ENCODE results near the gene MYADML2. TPM values are rescaled to one million over a fixed set of nuclear protein-coding genes. Genes with fewer than 3 reads are reported as not detected.
A peak's percentile ranks its signal among the peaks of the same experiment; 100 is the strongest.
"Not testable (repeated sequence)": the region's sequence is repeated elsewhere in the genome, so short reads cannot be mapped to it uniquely, and the experiment has no call there.

The MYADML2 gene
- total and polyA plus RNA-seq, 10 donors = not detected

GRCh38 chr17:81921537-81921862 is 25.5 kb downstream of the MYADML2 start:
- DNase-seq = no peak
- WGBS, 5 donors = 48 to 85% (median 57%) methylated on average over 3 of the region's 3 CpGs
- intact Hi-C loops (cut with DNase I; ENCODE audit: low total_unique reads) = no loop called here
- Histone ChIP-seq H3K36me3 (peaks cover 0 to 42% (median 20%) of the 10 kb centered on the region in 6 donors), H3K9me3 (no peaks in the 10 kb centered on the region), H3K27ac (peak overlapping the region in 7 of 8 donors; percentile 0 to 98 (median 95)), H3K4me1 (peaks cover 39 to 97% (median 81%) of the 10 kb centered on the region in 6 donors), H3K27me3 (replicated peaks in 1 of 7) (no peaks in the 10 kb centered on the region), H3K4me3 (no peak overlapping the region)
- TF ChIP-seq POLR2AphosphoS5 (IDR thresholded peaks at IDR 0.05) = no peak
- TF ChIP-seq CTCF (IDR thresholded peaks at IDR 0.05 in 8 of 11, conservative IDR thresholded peaks at IDR 0.05 in 3 of 11) = no peak
- no peak for TF ChIP-seq POLR2A (IDR thresholded peaks at IDR 0.05)

- Histone ChIP-seq H3K4me3 (peak overlapping the region in 1 of 8 donors; percentile 21), H3K27me3 (replicated peaks in 1 of 7) (no peaks in the 10 kb centered on the region), H3K36me3 (peaks cover 0 to 43% (median 20%) of the 10 kb centered on the region in 6 donors), H3K27ac (peak overlapping the region in 7 of 8 donors; percentile 0 to 98 (median 95)), H3K9me3 (no peaks in the 10 kb centered on the region), H3K4me1 (peaks cover 36 to 97% (median 81%) of the 10 kb centered on the region in 6 donors)
- DNase-seq = no peak
- intact Hi-C loops (cut with DNase I; ENCODE audit: low total_unique reads) = no loop called here
- TF ChIP-seq CTCF (IDR thresholded peaks at IDR 0.05 in 8 of 11, conservative IDR thresholded peaks at IDR 0.05 in 3 of 11) (no peak), POLR2AphosphoS5 (IDR thresholded peaks at IDR 0.05) (peak in 2 of 3 donors; percentile 30 to 36)
- WGBS, 5 donors = 64 to 89% (median 78%) methylated on average over 21 to 33 of the region's 33 CpGs
These were observed 26.2 kb downstream of the MYADML2 start for GRCh38 chr17:81920612-81921536.

- 60 to 79% (median 61%) methylated on average over 14 to 15 of the region's 15 CpGs for WGBS, 5 donors
- Histone ChIP-seq H3K27me3 (replicated peaks in 1 of 7) (no peaks in the 10 kb centered on the region), H3K9me3 (no peaks in the 10 kb centered on the region), H3K27ac (peak overlapping the region in 3 of 8 donors; percentile 91 to 98 (median 92)), H3K4me1 (peaks cover 22 to 88% (median 65%) of the 10 kb centered on the region in 6 donors), H3K36me3 (peaks cover 2 to 62% (median 38%) of the 10 kb centered on the region in 6 donors), H3K4me3 (peak overlapping the region in 1 of 8 donors; percentile 99)
- intact Hi-C loops (cut with DNase I; ENCODE audit: low total_unique reads) = no loop called here
- TF ChIP-seq POLR2AphosphoS5 (IDR thresholded peaks at IDR 0.05) (no peak), POLR2A (IDR thresholded peaks at IDR 0.05) (no peak), CTCF (IDR thresholded peaks at IDR 0.05 in 8 of 11, conservative IDR thresholded peaks at IDR 0.05 in 3 of 11) (no peak)
- no peak for DNase-seq
These were observed 28.0 kb downstream of the MYADML2 start for GRCh38 chr17:81918832-81919545.

- Histone ChIP-seq H3K36me3 (peaks cover 2 to 69% (median 45%) of the 10 kb centered on the region in 6 donors), H3K27ac (peak overlapping the region; percentile 61 to 98 (median 84)), H3K4me3 (peak overlapping the region in 7 of 8 donors; percentile 70 to 99 (median 95)), H3K4me1 (peaks cover 15 to 81% (median 58%) of the 10 kb centered on the region in 6 donors)
- intact Hi-C loops (cut with DNase I; ENCODE audit: low total_unique reads); H3K27me3 ChIP-seq (replicated peaks in 1 of 7); H3K9me3 ChIP-seq; DNase-seq: not testable (repeated sequence)
- 30 to 52% (median 38%) methylated on average over 9 of the region's 9 CpGs for WGBS, 5 donors
These were observed 28.7 kb downstream of the MYADML2 start for GRCh38 chr17:81918333-81918669.
